ENCODE results near the gene JAG1. TPM values are rescaled to one million over a fixed set of nuclear protein-coding genes. Genes with fewer than 3 reads are reported as not detected.

Gene JAG1
- polyA plus RNA-seq, 2 of the 4 experiments (the other 2 are of a cell fraction) = 80.9 to 90.0 TPM

DNA sequence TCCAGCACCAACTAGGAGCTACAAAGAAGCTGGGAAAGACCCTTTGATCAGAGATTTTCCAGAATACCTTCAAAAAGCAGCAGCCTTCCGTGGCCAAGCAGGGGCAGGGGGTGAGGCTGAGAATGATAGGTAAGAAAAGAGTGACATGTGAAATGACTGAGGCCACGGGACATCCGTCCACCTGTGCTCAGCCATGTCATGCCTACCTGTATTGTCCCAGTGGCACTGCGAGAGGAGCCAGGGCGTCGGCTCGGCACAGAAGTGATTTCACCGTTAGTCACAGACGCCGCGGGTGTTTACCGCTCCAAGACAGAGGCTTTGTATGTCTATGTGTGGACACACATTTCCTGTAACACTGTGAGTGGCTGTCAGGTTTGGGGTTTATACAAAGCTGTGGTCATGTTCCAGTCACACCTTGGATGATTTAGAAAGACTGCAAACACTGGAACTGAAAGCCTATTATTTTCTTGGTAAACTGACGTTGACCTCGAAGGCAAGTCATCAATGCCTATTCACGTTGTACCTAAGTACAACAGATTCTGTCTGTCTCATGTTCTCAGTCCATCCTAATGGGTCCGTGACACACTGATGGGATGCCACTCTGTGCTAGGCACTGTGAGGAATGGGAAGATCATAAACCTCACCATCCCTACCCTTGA is 32.1 kb upstream of the JAG1 start:
- Histone ChIP-seq H3K4me2 (peak overlapping the region; percentile 52), H3K27ac (peak overlapping the region; percentile 86 to 91), H3K9me3 (peaks cover 12% of the 10 kb centered on the region), H3K4me1 (peaks cover 57% of the 10 kb centered on the region), H3K4me3 (no peak overlapping the region)
- 12% methylated on average over 16 of the region's 16 CpGs for WGBS (ENCODE audit: missing lambda C conversion rate)
- FAIRE-seq = peak; percentile 98
- CTCF ChIA-PET = interaction anchor here (1.0 to 1.7 kb wide), 4 partner anchors 10 to 499 kb away, joined by 3 to 5 read pairs (median 3); partner anchors contain the start of gene JAG1
- POLR2A ChIA-PET = interaction anchor here (0.6 to 1.8 kb wide), 2 partner anchors 32 to 1339 kb away, joined by 4 to 8 read pairs; partner anchors contain the start of gene JAG1
- peak; percentile 85 to 89 for ATAC-seq
- peak; percentile 89 to 94 for DNase-seq (ENCODE audit: low read depth in 1 of 2, low spot score in 1 of 2)
- TF ChIP-seq FOSL2 (IDR thresholded peaks at IDR 0.05) = peak; percentile 85
- peak; percentile 93 for TF ChIP-seq FOSL2 (CRISPR knock-in tag; IDR thresholded peaks at IDR 0.05)
- peak in 1 of 2 experiments; percentile 66; a peak in 1 of 4 replicates for TF ChIP-seq CEBPB (IDR thresholded peaks at IDR 0.05)
- TF ChIP-seq EP300 (IDR thresholded peaks at IDR 0.05) = peak; percentile 76 to 79; a peak in 3 of 5 replicates
- TF ChIP-seq, protein P1, sequence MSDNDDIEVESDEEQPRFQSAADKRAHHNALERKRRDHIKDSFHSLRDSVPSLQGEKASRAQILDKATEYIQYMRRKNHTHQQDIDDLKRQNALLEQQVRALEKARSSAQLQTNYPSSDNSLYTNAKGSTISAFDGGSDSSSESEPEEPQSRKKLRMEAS (IDR thresholded peaks at IDR 0.05) = peak; percentile 87
- peak in 1 of 2 experiments; percentile 53; a peak in 3 of 5 replicates for TF ChIP-seq RAD21 (conservative IDR thresholded peaks at IDR 0.05 in 1 of 2, IDR thresholded peaks at IDR 0.05 in 1 of 2)
- peak; percentile 81 for TF ChIP-seq GATA3 (IDR thresholded peaks at IDR 0.05; ENCODE audit: borderline replicate concordance)
- TF ChIP-seq JUNB (IDR thresholded peaks at IDR 0.05) = peak; percentile 94
- TF ChIP-seq, protein P2, sequence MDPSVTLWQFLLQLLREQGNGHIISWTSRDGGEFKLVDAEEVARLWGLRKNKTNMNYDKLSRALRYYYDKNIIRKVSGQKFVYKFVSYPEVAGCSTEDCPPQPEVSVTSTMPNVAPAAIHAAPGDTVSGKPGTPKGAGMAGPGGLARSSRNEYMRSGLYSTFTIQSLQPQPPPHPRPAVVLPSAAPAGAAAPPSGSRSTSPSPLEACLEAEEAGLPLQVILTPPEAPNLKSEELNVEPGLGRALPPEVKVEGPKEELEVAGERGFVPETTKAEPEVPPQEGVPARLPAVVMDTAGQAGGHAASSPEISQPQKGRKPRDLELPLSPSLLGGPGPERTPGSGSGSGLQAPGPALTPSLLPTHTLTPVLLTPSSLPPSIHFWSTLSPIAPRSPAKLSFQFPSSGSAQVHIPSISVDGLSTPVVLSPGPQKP (IDR thresholded peaks at IDR 0.05; ENCODE audit: low read depth, low read length) = no peak
- TF ChIP-seq TP53 (CRISPR knock-in tag; IDR thresholded peaks at IDR 0.05) = no peak
- peak; percentile 40; the same call in 2 of the 3 replicates for TF ChIP-seq SMC3 (IDR thresholded peaks at IDR 0.05)
- TF ChIP-seq NR3C1 (IDR thresholded peaks at IDR 0.05) = no peak
- peak; percentile 84 to 86 for TF ChIP-seq JUN (IDR thresholded peaks at IDR 0.05)
- TF ChIP-seq, protein P3, sequence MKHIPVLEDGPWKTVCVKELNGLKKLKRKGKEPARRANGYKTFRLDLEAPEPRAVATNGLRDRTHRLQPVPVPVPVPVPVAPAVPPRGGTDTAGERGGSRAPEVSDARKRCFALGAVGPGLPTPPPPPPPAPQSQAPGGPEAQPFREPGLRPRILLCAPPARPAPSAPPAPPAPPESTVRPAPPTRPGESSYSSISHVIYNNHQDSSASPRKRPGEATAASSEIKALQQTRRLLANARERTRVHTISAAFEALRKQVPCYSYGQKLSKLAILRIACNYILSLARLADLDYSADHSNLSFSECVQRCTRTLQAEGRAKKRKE (CRISPR knock-in tag; IDR thresholded peaks at IDR 0.05; ENCODE audit: low read depth) = peak; percentile 61; the same call in 1 of the 2 replicates

DNA sequence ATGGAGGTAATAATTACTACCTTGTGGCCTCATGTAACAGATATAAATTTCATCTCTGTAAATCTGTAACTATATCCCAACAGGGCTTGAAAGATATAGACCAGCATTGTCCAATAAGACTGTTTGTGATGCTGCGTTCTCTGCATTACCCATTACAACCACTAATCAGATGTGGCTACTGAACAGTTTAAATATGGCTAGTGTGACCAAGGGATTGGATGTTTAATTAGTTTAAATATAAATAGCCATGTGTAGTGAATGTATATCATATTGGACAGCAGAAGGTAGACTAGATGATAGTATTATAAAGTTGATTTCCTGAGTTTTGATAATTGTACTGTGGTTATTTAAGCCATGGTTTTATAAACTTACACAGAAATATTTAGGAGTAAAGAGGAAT is 27.8 kb upstream of the JAG1 start:
- WGBS (ENCODE audit: missing lambda C conversion rate) = 93% methylated on average over 1 of the region's 1 CpG
- POLR2A ChIA-PET = interaction anchor here (1.9 kb wide), 1 partner anchor 27 kb away, joined by 6 read pairs; the partner anchor contains the start of gene JAG1
- DNase-seq (ENCODE audit: low read depth in 1 of 2, low spot score in 1 of 2) (peak in 1 of 2 experiments; percentile 28), FAIRE-seq (no peak), ATAC-seq (peak in 1 of 2 experiments; percentile 30; a peak in 1 of 6 replicates)
- CTCF ChIA-PET = interaction anchor here (0.6 kb wide), 1 partner anchor 556 kb away, joined by 3 read pairs; no protein-coding TSS in a partner anchor
- Histone ChIP-seq H3K27ac (no peak overlapping the region), H3K4me1 (peaks cover 14% of the 10 kb centered on the region), H3K4me3 (no peak overlapping the region), H3K9me3 (peaks cover 12% of the 10 kb centered on the region), H3K4me2 (no peak overlapping the region)
- TF ChIP-seq PHF8 (IDR thresholded peaks at IDR 0.05; ENCODE audit: borderline replicate concordance, low read depth) = no peak

DNA sequence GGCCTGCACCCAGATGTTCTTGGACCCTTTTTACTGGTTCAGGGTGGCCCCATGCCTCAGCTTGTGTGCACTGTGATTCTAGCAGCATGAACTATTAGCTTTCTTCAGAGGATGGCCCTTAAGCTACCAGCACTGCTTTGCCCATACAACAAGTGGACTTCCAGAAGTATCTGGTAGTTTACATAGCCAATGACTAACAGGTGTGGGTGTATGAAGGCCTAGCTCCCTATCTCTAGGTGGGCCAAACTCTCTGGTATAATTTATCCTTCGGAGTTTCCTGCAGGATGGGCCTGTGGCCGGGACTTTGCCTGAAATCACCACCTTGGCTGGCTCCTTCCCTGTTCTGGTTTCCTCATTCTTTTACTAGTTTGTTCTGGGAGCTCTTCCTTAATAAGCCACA is 26.1 kb upstream of the JAG1 start:
- DNase-seq (ENCODE audit: low read depth in 1 of 2, low spot score in 1 of 2) = no peak
- no peak for FAIRE-seq
- Histone ChIP-seq H3K9me3 (peaks cover 12% of the 10 kb centered on the region), H3K4me2 (no peak overlapping the region), H3K27ac (peak overlapping the region in 1 of 2 experiments; percentile 31; a peak in 2 of 6 replicates), H3K4me3 (no peak overlapping the region), H3K4me1 (no peaks in the 10 kb centered on the region)
- TF ChIP-seq, protein P4, sequence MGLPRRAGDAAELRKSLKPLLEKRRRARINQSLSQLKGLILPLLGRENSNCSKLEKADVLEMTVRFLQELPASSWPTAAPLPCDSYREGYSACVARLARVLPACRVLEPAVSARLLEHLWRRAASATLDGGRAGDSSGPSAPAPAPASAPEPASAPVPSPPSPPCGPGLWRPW (IDR thresholded peaks at IDR 0.05) = no peak
- TF ChIP-seq MAFK (IDR thresholded peaks at IDR 0.05; ENCODE audit: partially characterized antibody) = no peak
- TF ChIP-seq HDAC2 (IDR thresholded peaks at IDR 0.05) = no peak
- no peak for TF ChIP-seq RCOR1 (IDR thresholded peaks at IDR 0.05; ENCODE audit: low read depth, low read length)
- TF ChIP-seq, protein P5, sequence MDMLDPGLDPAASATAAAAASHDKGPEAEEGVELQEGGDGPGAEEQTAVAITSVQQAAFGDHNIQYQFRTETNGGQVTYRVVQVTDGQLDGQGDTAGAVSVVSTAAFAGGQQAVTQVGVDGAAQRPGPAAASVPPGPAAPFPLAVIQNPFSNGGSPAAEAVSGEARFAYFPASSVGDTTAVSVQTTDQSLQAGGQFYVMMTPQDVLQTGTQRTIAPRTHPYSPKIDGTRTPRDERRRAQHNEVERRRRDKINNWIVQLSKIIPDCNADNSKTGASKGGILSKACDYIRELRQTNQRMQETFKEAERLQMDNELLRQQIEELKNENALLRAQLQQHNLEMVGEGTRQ (IDR thresholded peaks at IDR 0.05) = no peak
- no peak for TF ChIP-seq KDM5A (IDR thresholded peaks at IDR 0.05)
- TF ChIP-seq SMC3 (IDR thresholded peaks at IDR 0.05) = no peak
- no peak for TF ChIP-seq ZC3H11A (IDR thresholded peaks at IDR 0.05)
- POLR2A ChIA-PET = interaction anchor here (1.9 kb wide), 1 partner anchor 26 kb away, joined by 6 read pairs; the partner anchor contains the start of gene JAG1
- 91% methylated on average over 2 of the region's 2 CpGs for WGBS (ENCODE audit: missing lambda C conversion rate)
- CTCF ChIA-PET = interaction anchor here (1.2 to 2.5 kb wide), 3 partner anchors 25 to 567 kb away, joined by 3 to 14 read pairs (median 3); partner anchors contain the start of gene JAG1
- no peak for ATAC-seq
